Spinal cord (tissue), 10 donors: ENCODE measurements around the gene TNFRSF1A. TPM values are rescaled to one million over a fixed set of nuclear protein-coding genes. Genes with fewer than 3 reads are reported as not detected.
"Not testable (repeated sequence)": the region's sequence is repeated elsewhere in the genome, so short reads cannot be mapped to it uniquely, and the experiment has no call there.

Experiments
- DNase-seq, 6 donors: peaks; one replicate each; pipeline versions ENCODE4 v3.0.0 to v3.0.0-alpha.2; 2013 to 2015; ENCODE audit warnings: low spot score in 6 of 6, low read depth in 4 of 6
- H3K27ac ChIP-seq: one replicate; pipeline ENCODE4 v1.5.1; 2013; ENCODE audit warnings: low read depth, low read length, control low read depth
- H3K27me3 ChIP-seq: one replicate; pipeline ENCODE4 v1.6.1; 2013; ENCODE audit warnings: low read length; ENCODE audit not compliant: control insufficient read depth, insufficient read depth
- H3K36me3 ChIP-seq: one replicate; pipeline ENCODE4 v1.6.1; 2013; ENCODE audit warnings: low read length; ENCODE audit not compliant: control insufficient read depth, insufficient read depth
- H3K4me1 ChIP-seq: one replicate; pipeline ENCODE4 v1.6.1; 2013; ENCODE audit warnings: low read length; ENCODE audit not compliant: control insufficient read depth, insufficient read depth
- H3K4me3 ChIP-seq: one replicate; pipeline ENCODE4 v1.5.1; 2013; ENCODE audit warnings: low read depth, low read length, control low read depth
- H3K9me3 ChIP-seq: one replicate; pipeline ENCODE4 v1.6.1; 2013; ENCODE audit warnings: low read length; ENCODE audit not compliant: control insufficient read depth, insufficient read depth
- WGBS: methylation state at CpG from one replicate; pipeline ENCODE4 v1.1.5; 2013; ENCODE audit warnings: missing lambda C conversion rate; ENCODE audit not compliant: insufficient coverage; 5-methylcytosine and 5-hydroxymethylcytosine counted together
- polyA plus RNA-seq, 2 donors: library from polyadenylated mRNA; unstranded; fragments of 120-200 nt; gene quantifications; one replicate each; pipeline ENCODE4 v1.2.1, GENCODE V29; 2013; ENCODE audit not compliant: insufficient read length in 2 of 2
- total RNA-seq, 2 donors: library from RNA; depleted of rRNA in 1 of 2; stranded (reverse); fragments of 120-200 nt in 1 of 2; fragments of >200 nt in 1 of 2; gene quantifications; one replicate each; pipeline versions ENCODE4 v1.2.3 to v1.2.4, GENCODE V29; 2013 to 2014
- donor health status: healthy.

TNFRSF1A gene
- total and polyA plus RNA-seq, 4 donors = 38.1 to 62.4 (median 55.6) TPM

DNA sequence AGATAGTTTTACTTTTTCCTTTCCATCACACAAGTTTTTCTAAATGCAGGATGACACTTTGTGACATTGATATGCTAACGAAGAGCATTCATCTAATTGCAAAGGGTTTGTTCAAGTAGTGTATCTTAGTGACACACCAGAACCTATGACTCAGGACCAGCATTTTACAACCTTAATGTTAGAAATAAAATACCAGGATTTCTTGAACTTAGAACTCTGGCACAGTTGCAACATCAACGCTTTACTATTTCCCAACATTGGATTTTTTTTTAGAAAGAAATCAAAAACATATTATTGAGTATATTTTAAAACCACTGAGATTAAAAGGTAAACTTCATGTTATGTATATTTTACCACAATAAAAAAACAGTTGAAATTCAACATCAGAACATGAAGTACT, 49.3 kb downstream of the TNFRSF1A start:
- Histone ChIP-seq H3K36me3 (no peaks in the 10 kb centered on the region), H3K4me1 (no peaks in the 10 kb centered on the region), H3K27ac (no peak overlapping the region), H3K9me3 (no peaks in the 10 kb centered on the region), H3K27me3 (no peaks in the 10 kb centered on the region), H3K4me3 (no peak overlapping the region)
- no peak for DNase-seq
- WGBS = no CpG with 5 or more reads among the region's 2 CpGs

DNA sequence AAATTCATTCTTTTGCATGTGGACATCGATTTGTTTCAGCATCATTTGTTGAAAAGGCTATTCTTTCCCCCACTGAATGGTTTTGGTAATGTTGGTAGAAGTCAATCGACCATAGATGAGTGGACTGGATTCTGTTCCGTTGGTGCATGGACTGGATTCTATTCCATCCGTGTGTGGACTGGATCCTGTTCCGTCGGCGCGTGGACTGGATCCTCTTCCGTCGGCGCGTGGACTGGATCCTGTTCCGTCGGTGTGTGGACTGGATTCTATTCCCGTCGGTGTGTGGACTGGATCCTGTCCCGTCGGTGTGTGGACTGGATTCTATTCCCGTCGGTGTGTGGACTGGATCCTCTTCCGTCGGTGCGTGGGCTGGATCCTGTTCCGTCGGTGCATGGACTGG, 52.0 kb downstream of the TNFRSF1A start:
- not testable (repeated sequence) for H3K4me1 ChIP-seq, H3K36me3 ChIP-seq, H3K27ac ChIP-seq, H3K4me3 ChIP-seq, DNase-seq, H3K9me3 ChIP-seq, H3K27me3 ChIP-seq
- WGBS = 100% methylated on average over 2 of the region's 25 CpGs

DNA sequence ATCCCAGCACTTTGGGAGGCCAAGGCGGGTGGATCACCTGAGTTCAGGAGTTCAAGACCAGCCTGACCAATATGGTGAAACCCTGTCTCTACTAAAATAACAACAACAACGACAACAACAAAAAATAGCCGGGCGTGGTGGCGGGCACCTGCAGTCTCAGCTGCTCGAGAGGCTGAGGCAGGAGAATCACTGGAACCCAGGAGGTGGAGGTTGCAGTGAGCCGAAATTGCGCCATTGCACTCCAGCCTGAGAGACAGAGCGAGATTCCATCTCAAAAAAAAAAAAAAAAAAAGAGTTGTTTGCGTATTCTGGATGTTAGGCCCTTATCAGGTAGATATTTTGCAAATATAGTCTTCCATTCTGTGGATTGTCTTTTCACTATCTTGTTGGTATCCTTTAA, 52.8 kb downstream of the TNFRSF1A start:
- not testable (repeated sequence) for H3K4me1 ChIP-seq
- WGBS = 100% methylated on average over 3 of the region's 10 CpGs

DNA sequence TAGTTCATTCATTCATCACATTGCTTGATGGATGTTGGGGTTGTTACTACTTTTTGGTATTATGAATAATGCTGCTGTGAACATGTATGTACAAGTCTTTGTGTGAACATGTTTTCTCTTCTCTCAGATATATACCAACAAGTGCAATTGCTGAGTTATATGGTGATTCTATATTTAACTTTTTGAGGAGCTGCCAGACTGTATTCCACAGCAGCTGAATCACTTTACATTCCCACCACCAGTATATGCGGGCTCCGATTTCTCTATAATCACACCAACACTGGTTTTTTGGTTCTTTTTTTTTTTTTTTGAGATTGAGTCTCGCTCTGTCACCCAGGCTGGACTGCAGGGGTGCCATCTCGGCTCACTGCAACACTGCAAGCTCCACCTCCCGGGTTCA, 53.6 kb downstream of the TNFRSF1A start:
- H3K9me3 ChIP-seq = no peaks in the 10 kb centered on the region
- H3K4me1 ChIP-seq = peaks cover 3% of the 10 kb centered on the region
- H3K36me3 ChIP-seq = no peaks in the 10 kb centered on the region
- no peak overlapping the region for H3K4me3 ChIP-seq
- H3K27me3 ChIP-seq = no peaks in the 10 kb centered on the region
- no peak overlapping the region for H3K27ac ChIP-seq
- WGBS = no CpG with 5 or more reads among the region's 5 CpGs
- peak in 1 of 6 donors; percentile 50 for DNase-seq

More for the DNA sequence above, 52.8 kb downstream of the TNFRSF1A start:
- not testable (repeated sequence) for H3K9me3 ChIP-seq, H3K36me3 ChIP-seq, H3K27ac ChIP-seq, DNase-seq, H3K27me3 ChIP-seq, H3K4me3 ChIP-seq

DNA sequence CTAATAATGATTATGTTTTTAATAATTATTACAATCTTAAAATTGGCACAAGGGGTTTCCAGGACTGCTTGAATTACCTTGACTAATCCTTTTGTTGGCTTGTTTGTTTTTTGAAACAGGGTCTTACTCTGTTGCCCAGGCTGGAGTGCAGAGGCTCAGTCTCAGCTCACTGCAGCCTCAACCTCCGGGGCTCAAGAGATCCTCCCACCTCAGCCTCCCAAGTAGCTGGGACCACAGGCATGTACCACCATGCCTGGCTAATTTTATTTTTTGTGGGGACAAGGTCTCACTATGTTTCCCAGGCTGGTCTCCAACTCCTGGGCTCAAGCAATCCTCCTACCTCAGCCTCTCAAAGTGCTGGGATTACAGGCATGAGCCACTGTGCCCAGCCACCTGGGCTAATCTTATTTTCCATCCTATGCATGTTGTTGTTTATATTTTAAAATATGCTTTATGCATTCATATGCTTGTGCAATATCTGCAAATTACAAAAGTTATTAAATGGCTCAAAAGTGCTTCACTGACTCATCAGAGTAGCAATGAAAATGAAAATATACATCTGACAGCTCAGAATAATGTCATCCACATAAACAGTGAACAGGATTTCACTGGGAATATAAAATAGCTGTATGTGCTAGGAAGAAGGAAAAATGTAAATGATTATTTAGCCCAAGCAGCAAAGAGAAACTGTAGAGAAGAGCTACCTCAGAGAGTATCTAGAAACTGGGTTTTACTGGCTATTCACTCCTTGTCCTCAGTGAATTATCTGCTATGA, 56.2 kb downstream of the TNFRSF1A start:
- no peaks in the 10 kb centered on the region for H3K9me3 ChIP-seq
- no peak overlapping the region for H3K27ac ChIP-seq
- no peak overlapping the region for H3K4me3 ChIP-seq

DNA sequence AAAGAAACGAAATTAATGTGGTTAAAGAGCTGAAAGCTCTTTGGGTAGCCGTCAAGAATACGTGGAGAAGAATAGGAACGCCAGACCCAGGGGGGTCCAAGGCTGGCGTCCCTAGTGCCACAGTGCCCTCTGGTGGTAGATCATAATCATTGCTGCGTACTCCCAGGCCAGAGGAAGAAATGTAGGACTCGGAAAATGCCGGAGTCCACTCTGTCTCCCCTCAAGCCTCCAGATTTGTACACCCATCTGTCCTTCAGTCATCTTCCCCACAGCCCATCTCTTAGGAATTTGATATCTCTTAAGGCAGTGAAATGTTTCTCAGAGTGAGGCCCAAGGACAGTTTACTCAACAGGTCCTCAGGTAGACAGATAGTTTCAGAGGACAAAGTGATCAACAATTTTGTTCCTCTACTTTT, 56.8 kb downstream of the TNFRSF1A start:
- Histone ChIP-seq H3K4me3 (no peak overlapping the region), H3K27me3 (peaks cover 3% of the 10 kb centered on the region), H3K36me3 (no peaks in the 10 kb centered on the region), H3K27ac (no peak overlapping the region), H3K4me1 (peaks cover 3% of the 10 kb centered on the region), H3K9me3 (no peaks in the 10 kb centered on the region)
- WGBS = 0% methylated on average over 5 of the region's 8 CpGs
- DNase-seq = peak; percentile 47 to 92 (median 68)

More for the DNA sequence above, 56.2 kb downstream of the TNFRSF1A start:
- peaks cover 3% of the 10 kb centered on the region for H3K4me1 ChIP-seq
- no peaks in the 10 kb centered on the region for H3K36me3 ChIP-seq
- WGBS = no CpG with 5 or more reads among the region's 1 CpG
- peak in 1 of 6 donors; percentile 27 for DNase-seq
- peaks cover 3% of the 10 kb centered on the region for H3K27me3 ChIP-seq

DNA sequence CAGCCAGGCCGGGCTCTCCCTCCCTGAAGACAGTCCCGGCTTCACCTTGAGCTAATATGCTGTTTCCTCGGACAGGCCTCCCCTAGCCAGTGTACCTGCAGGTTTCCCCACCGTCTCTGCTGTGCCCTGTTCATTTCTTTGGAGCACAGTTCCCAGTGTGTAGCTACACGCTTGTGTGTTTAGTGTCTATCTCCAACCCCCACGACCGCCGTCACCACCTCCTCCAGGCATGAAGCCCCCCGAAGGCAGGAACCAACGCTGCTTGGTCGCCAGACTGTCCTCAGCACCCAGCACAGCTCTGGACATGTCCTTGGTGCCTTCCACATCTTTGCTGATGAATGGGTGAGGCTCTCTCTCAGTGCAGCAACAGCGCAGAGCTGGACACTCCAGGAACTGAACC, 57.6 kb downstream of the TNFRSF1A start:
- no peaks in the 10 kb centered on the region for H3K36me3 ChIP-seq
- H3K9me3 ChIP-seq = no peaks in the 10 kb centered on the region
- H3K27ac ChIP-seq = no peak overlapping the region
- no peak overlapping the region for H3K4me3 ChIP-seq
- H3K4me1 ChIP-seq = peaks cover 3% of the 10 kb centered on the region
- H3K27me3 ChIP-seq = peaks cover 7% of the 10 kb centered on the region
- no peak for DNase-seq
- 87% methylated on average over 11 of the region's 12 CpGs for WGBS

DNA sequence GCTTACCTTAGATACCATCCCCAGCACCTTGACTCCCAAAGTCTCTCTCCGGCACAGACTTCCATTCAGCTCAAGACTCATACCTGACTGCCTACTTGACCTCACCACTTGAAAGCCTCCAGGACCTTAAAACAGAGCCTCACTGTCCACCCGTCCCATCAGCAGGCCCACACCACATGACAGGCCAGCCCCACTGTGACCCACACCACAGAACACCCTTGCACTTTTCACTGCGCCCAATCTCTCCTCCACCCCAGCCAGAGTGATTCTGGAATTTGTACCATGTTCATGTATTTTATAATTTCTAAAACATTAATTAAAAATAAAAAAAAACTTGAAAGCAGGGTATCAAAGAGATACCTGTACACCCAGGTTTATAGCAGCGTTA, 59.4 kb downstream of the TNFRSF1A start:
- no peak for DNase-seq
- no peaks in the 10 kb centered on the region for H3K36me3 ChIP-seq
- no peak overlapping the region for H3K4me3 ChIP-seq
- peaks cover 13% of the 10 kb centered on the region for H3K4me1 ChIP-seq
- H3K27me3 ChIP-seq = peaks cover 17% of the 10 kb centered on the region
- WGBS = 88% methylated on average over 3 of the region's 4 CpGs
- no peaks in the 10 kb centered on the region for H3K9me3 ChIP-seq
- H3K27ac ChIP-seq = no peak overlapping the region

DNA sequence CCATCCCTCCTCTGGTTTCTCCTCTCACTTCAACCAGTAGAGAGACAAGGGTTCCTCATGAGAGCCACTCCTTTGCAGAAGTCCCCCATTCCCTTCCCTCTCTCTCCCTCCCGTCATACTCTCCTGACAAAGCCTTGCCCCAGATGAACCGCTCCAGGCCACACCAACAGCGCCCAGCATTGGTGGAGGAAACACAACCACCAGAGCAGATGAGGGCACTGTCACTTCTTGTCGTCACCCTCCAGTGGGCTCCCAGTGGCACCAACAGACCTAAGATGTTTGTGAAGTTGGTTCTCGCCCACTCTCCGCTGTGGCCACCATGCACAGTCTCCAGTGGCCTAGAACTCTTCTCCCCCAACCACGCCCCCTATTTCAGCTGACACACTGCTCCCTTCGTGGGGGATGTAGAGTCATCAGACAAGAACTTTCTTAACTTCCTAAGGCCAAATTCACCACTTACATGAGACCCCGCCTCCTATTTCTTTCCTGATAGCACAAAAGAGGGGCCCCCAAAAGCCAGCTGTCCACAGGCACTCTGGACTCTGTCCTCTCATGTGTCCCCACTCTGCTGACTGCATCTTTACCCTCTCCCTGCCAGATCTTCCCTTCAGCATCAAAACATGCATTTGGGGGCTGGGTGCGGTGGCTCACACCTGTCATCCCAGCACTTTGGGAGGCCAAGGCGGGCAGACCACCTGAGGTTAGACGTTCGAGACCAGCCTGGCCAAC, 60.6 kb downstream of the TNFRSF1A start:
- Histone ChIP-seq H3K27ac (no peak overlapping the region), H3K27me3 (peaks cover 17% of the 10 kb centered on the region), H3K4me1 (peaks cover 11% of the 10 kb centered on the region), H3K36me3 (no peaks in the 10 kb centered on the region), H3K4me3 (no peak overlapping the region), H3K9me3 (no peaks in the 10 kb centered on the region)
- 94% methylated on average over 12 of the region's 13 CpGs for WGBS
- no peak for DNase-seq

DNA sequence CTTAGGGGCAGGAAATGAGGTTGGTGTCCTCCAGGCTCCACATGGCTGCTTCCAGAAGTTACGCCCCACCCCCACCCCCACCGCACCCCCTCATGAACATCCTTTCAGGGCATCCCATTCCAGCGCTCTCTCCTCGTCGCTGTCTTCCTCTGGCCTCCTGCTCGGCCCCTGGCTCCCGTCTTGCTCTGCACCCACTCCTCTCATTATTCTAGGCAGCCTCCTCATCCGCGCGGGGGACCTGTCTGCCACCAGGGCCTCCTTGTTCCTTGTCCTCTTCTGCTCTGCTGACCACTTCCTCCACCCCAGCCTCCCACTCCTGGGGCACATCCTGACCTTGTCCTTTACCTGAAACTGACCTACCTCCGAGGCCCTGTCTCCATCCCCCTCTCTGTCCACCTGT, 61.2 kb downstream of the TNFRSF1A start:
- Histone ChIP-seq H3K27me3 (peaks cover 17% of the 10 kb centered on the region), H3K4me1 (peaks cover 11% of the 10 kb centered on the region), H3K9me3 (no peaks in the 10 kb centered on the region), H3K27ac (no peak overlapping the region), H3K4me3 (no peak overlapping the region), H3K36me3 (no peaks in the 10 kb centered on the region)
- no peak for DNase-seq
- WGBS = 77% methylated on average over 9 of the region's 11 CpGs
